Measurements from ENCODE around the gene MYMK. TPM values are rescaled to one million over a fixed set of nuclear protein-coding genes. Genes with fewer than 3 reads are reported as not detected.

Gene MYMK
- total and polyA plus RNA-seq, 2 of the 13 experiments (the other 11 are each of a cell fraction or from before 2014, with no cell fraction given) = not detected

DNA sequence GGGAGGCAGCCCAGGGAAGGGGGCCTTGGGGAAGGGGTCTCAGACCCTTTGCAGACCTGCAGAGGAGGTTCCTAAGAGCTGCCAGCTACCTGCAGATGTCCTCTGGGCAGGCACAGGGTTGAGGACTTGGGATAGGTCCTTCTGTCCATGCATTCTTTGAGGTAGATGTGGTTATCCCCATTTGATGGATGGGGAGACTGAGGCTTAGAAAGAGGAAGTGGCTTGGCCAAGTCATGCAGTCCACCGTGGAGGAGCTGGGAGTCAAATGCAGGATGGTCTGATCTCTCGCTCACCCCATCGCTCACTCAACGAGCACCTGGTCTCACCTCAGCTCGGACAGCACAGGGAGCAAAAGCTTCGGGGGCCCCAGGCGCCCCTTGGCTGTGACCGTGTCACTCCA, 30.0 kb upstream of the MYMK start:
- in situ Hi-C loops (cut with HindIII; ENCODE audit: extremely low pct_ligation_motif_present, low pct_unique_long_range_greater_than_20kb) = no loop called here
- intact Hi-C loops (cut with micrococcal nuclease; ENCODE audit: unreplicated experiment) = no loop called here
- FAIRE-seq (no peak), DNase-seq (ENCODE audit: low spot score) (no peak), ATAC-seq (no peak)
- 100% methylated on average over 3 of the region's 8 CpGs for WGBS (ENCODE audit: low lambda C conversion rate)
- Histone ChIP-seq H3K79me2 (ENCODE audit: insufficient read depth, low read length) (no peaks in the 10 kb centered on the region), H3K27me3 (ENCODE audit: control insufficient read depth in 1 of 2, insufficient read depth in 2 of 2, low read length in 2 of 2) (peaks cover 0 to 3% of the 10 kb centered on the region in 2 experiments; a peak in 2 of 5 replicates), H3K36me3 (replicated peaks in 1 of 2; ENCODE audit: control insufficient read depth in 1 of 2, insufficient read depth in 2 of 2, low read length in 2 of 2) (no peaks in the 10 kb centered on the region), H3K4me3 (replicated peaks in 1 of 3; ENCODE audit: insufficient read depth in 1 of 3, low read depth in 2 of 3, low read length in 3 of 3) (no peak overlapping the region), H2AFZ (ENCODE audit: low read length) (no peak overlapping the region), H3K9ac (ENCODE audit: insufficient read depth, low read depth, low read length) (no peak overlapping the region), H3K4me2 (ENCODE audit: low read depth, low read length) (no peak overlapping the region), H4K20me1 (ENCODE audit: insufficient read depth, low read length) (no peaks in the 10 kb centered on the region), H3K4me1 (ENCODE audit: insufficient read depth, low read length) (peaks cover 19% of the 10 kb centered on the region), H3K27ac (ENCODE audit: extremely low read length, insufficient read depth, low read length) (no peak overlapping the region), H3K9me3 (ENCODE audit: low read length) (no peaks in the 10 kb centered on the region)
- CTCF ChIA-PET (ENCODE audit: low intra/inter-chr PET ratio, low total read pairs) = no interaction called here
- no TSS peak for BruUV-seq (replicated peaks)
- TF ChIP-seq ZNF629 (CRISPR knock-in tag; conservative IDR thresholded peaks at IDR 0.05) = peak; percentile 81
- no peak for TF ChIP-seq ZSCAN25 (CRISPR knock-in tag; IDR thresholded peaks at IDR 0.05)
- POLR2A ChIA-PET = no interaction called here

DNA sequence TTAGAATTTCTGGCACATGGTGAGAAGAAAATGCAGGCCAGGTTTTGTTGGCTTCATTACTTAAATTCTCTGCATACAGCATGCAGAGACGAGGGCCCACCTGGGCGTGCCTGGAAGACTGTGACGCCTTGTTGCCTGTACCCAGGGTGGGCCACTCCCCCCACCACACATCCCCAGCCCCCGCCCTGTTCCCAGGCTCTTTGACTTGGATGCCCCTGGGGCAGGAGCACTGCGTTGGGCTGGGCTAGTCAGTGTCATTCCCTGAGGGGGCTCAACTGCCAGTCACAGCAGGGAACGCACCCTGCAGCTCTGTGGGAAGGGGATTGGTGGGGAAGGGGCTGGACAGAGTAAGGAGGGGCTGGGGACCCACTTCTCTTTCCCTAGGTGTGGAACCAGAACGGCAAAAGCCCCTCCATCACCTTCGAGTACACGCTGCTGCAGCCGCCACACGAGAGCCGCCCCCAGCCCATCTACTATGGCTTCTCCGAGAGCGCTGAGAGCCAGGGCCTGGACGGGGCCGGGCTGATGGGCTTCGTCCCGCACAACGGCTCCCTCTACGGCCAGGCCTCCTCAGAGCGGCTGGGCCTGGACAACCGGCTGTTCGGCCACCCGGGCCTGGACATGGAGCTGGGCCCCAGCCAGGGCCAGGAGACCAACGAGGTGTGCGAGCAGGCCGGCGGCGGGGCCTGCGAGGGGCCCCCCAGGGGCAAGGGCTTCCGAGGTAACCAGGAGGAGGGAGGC, 29.4 kb upstream of the MYMK start:
- no peak for TF ChIP-seq CC2D1A (CRISPR knock-in tag; IDR thresholded peaks at IDR 0.05)
- TF ChIP-seq ZFP90 (CRISPR knock-in tag; IDR thresholded peaks at IDR 0.05; ENCODE audit: borderline replicate concordance) = no peak
- TF ChIP-seq, protein P1, sequence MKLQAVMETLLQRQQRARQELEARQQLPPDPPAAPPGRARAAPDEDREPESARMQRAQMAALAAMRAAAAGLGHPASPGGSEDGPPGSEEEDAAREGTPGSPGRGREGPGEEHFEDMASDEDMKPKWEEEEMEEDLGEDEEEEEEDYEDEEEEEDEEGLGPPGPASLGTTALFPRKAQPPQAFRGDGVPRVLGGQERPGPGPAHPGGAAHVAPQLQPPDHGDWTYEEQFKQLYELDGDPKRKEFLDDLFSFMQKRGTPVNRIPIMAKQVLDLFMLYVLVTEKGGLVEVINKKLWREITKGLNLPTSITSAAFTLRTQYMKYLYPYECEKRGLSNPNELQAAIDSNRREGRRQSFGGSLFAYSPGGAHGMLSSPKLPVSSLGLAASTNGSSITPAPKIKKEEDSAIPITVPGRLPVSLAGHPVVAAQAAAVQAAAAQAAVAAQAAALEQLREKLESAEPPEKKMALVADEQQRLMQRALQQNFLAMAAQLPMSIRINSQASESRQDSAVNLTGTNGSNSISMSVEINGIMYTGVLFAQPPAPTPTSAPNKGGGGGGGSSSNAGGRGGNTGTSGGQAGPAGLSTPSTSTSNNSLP (IDR thresholded peaks at IDR 0.05; ENCODE audit: low read depth, low read length) = no peak
- TF ChIP-seq JDP2 (CRISPR knock-in tag; IDR thresholded peaks at IDR 0.05; ENCODE audit: borderline replicate concordance) = no peak
- no peak for TF ChIP-seq SCMH1 (CRISPR knock-in tag; IDR thresholded peaks at IDR 0.05; ENCODE audit: borderline replicate concordance)
- no peak for TF ChIP-seq CREM (IDR thresholded peaks at IDR 0.05)
- no peak for TF ChIP-seq CREM (CRISPR knock-in tag; IDR thresholded peaks at IDR 0.05)
- TF ChIP-seq ARID4A (CRISPR knock-in tag; IDR thresholded peaks at IDR 0.05; ENCODE audit: borderline replicate concordance) = no peak
- TF ChIP-seq CEBPG (CRISPR knock-in tag; IDR thresholded peaks at IDR 0.05) = no peak
- no peak for TF ChIP-seq ZBTB7B (CRISPR knock-in tag; IDR thresholded peaks at IDR 0.05)
- CTCF ChIA-PET (ENCODE audit: low intra/inter-chr PET ratio, low total read pairs) = no interaction called here
- Histone ChIP-seq H3K9ac (ENCODE audit: insufficient read depth, low read depth, low read length) (no peak overlapping the region), H3K9me3 (ENCODE audit: low read length) (no peaks in the 10 kb centered on the region), H3K27ac (ENCODE audit: extremely low read length, insufficient read depth, low read length) (no peak overlapping the region), H3K36me3 (replicated peaks in 1 of 2; ENCODE audit: control insufficient read depth in 1 of 2, insufficient read depth in 2 of 2, low read length in 2 of 2) (no peaks in the 10 kb centered on the region), H3K4me2 (ENCODE audit: low read depth, low read length) (no peak overlapping the region), H3K79me2 (ENCODE audit: insufficient read depth, low read length) (no peaks in the 10 kb centered on the region), H3K4me1 (ENCODE audit: insufficient read depth, low read length) (peaks cover 19% of the 10 kb centered on the region), H2AFZ (ENCODE audit: low read length) (no peak overlapping the region), H3K27me3 (ENCODE audit: control insufficient read depth in 1 of 2, insufficient read depth in 2 of 2, low read length in 2 of 2) (peaks cover 0 to 3% of the 10 kb centered on the region in 2 experiments; a peak in 2 of 5 replicates), H4K20me1 (ENCODE audit: insufficient read depth, low read length) (no peaks in the 10 kb centered on the region), H3K4me3 (replicated peaks in 1 of 3; ENCODE audit: insufficient read depth in 1 of 3, low read depth in 2 of 3, low read length in 3 of 3) (no peak overlapping the region)
- DNase-seq (ENCODE audit: low spot score) (no peak), FAIRE-seq (no peak), ATAC-seq (no peak)
- POLR2A ChIA-PET = no interaction called here
- WGBS (ENCODE audit: low lambda C conversion rate) = 81% methylated on average over 11 of the region's 31 CpGs
- intact Hi-C loops (cut with micrococcal nuclease; ENCODE audit: unreplicated experiment) = no loop called here
- no TSS peak for BruUV-seq (replicated peaks)
- in situ Hi-C loops (cut with HindIII; ENCODE audit: extremely low pct_ligation_motif_present, low pct_unique_long_range_greater_than_20kb) = no loop called here
